HEK293 (cell line): ENCODE measurements around the gene PIP5K1B.

Experiments
- GLI2 ChIP-seq: fragments of 450-650 bp; formaldehyde crosslinking; IDR thresholded peaks from 2 replicates; pipeline ENCODE4; 2017; ENCODE audit warnings: missing biosample characterization, missing genetic modification characterization, low read depth, borderline replicate concordance
- GLIS1 ChIP-seq: fragments of 450-650 bp; formaldehyde crosslinking; IDR thresholded peaks from 2 replicates; pipeline ENCODE4 v1.5.1; 2016; ENCODE audit warnings: missing biosample characterization, missing genetic modification characterization
- ZNF175 ChIP-seq: fragments of 450-650 bp; formaldehyde crosslinking; IDR thresholded peaks from 2 replicates; pipeline ENCODE4 v1.5.1; 2016; ENCODE audit warnings: missing biosample characterization, missing genetic modification characterization
- ZNF239 ChIP-seq: fragments of 450-650 bp; formaldehyde crosslinking; IDR thresholded peaks from 2 replicates; pipeline ENCODE4 v1.5.1; 2016; ENCODE audit warnings: missing biosample characterization, missing genetic modification characterization
- ZNF341 ChIP-seq: fragments of 450-650 bp; formaldehyde crosslinking; IDR thresholded peaks from 2 replicates; pipeline ENCODE4; 2016; ENCODE audit warnings: low read depth, missing biosample characterization, missing genetic modification characterization
- ZNF548 ChIP-seq: fragments of 450-650 bp; formaldehyde crosslinking; IDR thresholded peaks from 2 replicates; pipeline ENCODE4 v1.5.1; 2016; ENCODE audit warnings: missing biosample characterization, missing genetic modification characterization
- ZNF561 ChIP-seq: fragments of 450-650 bp; IDR thresholded peaks from 2 replicates; pipeline ENCODE4 v1.5.1; 2018; ENCODE audit warnings: missing biosample characterization, missing genetic modification characterization, borderline replicate concordance
- ZNF677 ChIP-seq: fragments of 450-650 bp; IDR thresholded peaks from 2 replicates; pipeline ENCODE4 v1.5.0; 2018; ENCODE audit warnings: missing biosample characterization, mild to moderate bottlenecking, missing genetic modification characterization, moderate library complexity
- ZNF747 ChIP-seq: fragments of 450-650 bp; formaldehyde crosslinking; IDR thresholded peaks from 2 replicates; pipeline ENCODE4 v1.5.1; 2016; ENCODE audit warnings: missing biosample characterization, missing genetic modification characterization
- ZNF76 ChIP-seq: fragments of 450-650 bp; formaldehyde crosslinking; IDR thresholded peaks from 2 replicates; pipeline ENCODE4; 2016; ENCODE audit warnings: low read depth, missing biosample characterization, missing genetic modification characterization, borderline replicate concordance
- ZNF777 ChIP-seq: fragments of 450-650 bp; formaldehyde crosslinking; IDR thresholded peaks from 2 replicates; pipeline ENCODE4 v1.5.1; 2017; ENCODE audit warnings: missing biosample characterization, missing genetic modification characterization, borderline replicate concordance
- ZNF843 ChIP-seq: fragments of 450-650 bp; formaldehyde crosslinking; IDR thresholded peaks from 2 replicates; pipeline ENCODE4 v1.5.1; 2016; ENCODE audit warnings: missing biosample characterization, missing genetic modification characterization
- ZXDB ChIP-seq: fragments of 450-650 bp; formaldehyde crosslinking; IDR thresholded peaks from 2 replicates; pipeline ENCODE4 v1.5.1; 2016; ENCODE audit warnings: missing biosample characterization, missing genetic modification characterization
- TF ChIP-seq, protein P1 (sequence below): fragments of 450-650 bp; formaldehyde crosslinking; IDR thresholded peaks from 2 replicates; pipeline ENCODE4 v1.5.1; 2016; ENCODE audit warnings: missing biosample characterization, missing genetic modification characterization
- TF ChIP-seq, protein P2 (sequence below): fragments of 450-650 bp; formaldehyde crosslinking; conservative IDR thresholded peaks from 2 replicates; pipeline ENCODE4 v1.5.1; 2016; ENCODE audit warnings: low read depth, missing biosample characterization, missing genetic modification characterization
- TF ChIP-seq, protein P3 (sequence below): fragments of 450-650 bp; formaldehyde crosslinking; IDR thresholded peaks from 2 replicates; pipeline ENCODE4; 2016; ENCODE audit warnings: missing biosample characterization, missing genetic modification characterization
- TF ChIP-seq, protein P4 (sequence below): fragments of 450-650 bp; formaldehyde crosslinking; IDR thresholded peaks from 2 replicates; pipeline ENCODE4 v1.5.1; 2016; ENCODE audit warnings: missing biosample characterization, missing genetic modification characterization
- TF ChIP-seq, protein P5 (sequence below): fragments of 450-650 bp; formaldehyde crosslinking; IDR thresholded peaks from 2 replicates; pipeline ENCODE4 v1.5.1; 2016; ENCODE audit warnings: missing biosample characterization, missing genetic modification characterization, borderline replicate concordance

PIP5K1B gene

DNA sequence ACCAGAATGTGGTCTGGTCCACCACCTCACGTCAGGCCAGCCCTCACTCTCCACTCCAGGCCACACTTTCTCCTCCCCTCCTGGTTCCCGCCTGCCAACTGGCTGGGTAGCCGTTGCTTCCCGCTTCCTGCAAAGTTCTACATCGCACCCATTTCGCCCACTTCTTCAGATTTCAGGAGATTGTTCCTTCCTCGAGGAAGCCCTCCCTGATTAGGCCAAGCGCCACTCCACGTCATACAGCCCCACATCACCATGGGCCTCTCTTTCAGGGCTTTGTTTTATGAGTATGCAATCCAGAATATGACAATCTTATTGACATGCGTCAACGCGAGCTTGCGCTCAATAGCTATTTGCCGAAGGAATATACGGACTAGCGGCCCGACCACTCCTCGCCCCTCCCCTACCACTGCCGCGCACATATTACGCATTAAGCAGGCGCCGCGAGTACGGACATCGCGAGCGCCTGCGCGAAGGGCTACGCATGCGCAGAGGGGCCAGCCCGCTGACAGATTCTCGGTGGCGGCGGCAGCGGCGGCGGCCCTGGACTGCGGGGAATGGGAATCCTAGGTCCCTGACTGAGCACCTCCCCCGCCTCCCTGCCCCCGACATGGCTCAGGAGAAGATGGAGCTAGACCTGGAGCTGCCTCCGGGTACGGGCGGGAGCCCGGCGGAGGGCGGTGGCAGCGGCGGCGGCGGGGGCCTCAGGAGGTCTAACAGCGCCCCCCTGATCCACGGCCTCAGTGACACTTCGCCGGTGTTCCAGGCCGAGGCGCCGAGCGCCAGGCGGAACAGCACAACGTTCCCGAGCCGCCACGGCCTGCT is 74.7 kb downstream of the PIP5K1B start (continued):
- TF ChIP-seq, protein P1, sequence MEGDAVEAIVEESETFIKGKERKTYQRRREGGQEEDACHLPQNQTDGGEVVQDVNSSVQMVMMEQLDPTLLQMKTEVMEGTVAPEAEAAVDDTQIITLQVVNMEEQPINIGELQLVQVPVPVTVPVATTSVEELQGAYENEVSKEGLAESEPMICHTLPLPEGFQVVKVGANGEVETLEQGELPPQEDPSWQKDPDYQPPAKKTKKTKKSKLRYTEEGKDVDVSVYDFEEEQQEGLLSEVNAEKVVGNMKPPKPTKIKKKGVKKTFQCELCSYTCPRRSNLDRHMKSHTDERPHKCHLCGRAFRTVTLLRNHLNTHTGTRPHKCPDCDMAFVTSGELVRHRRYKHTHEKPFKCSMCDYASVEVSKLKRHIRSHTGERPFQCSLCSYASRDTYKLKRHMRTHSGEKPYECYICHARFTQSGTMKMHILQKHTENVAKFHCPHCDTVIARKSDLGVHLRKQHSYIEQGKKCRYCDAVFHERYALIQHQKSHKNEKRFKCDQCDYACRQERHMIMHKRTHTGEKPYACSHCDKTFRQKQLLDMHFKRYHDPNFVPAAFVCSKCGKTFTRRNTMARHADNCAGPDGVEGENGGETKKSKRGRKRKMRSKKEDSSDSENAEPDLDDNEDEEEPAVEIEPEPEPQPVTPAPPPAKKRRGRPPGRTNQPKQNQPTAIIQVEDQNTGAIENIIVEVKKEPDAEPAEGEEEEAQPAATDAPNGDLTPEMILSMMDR (tag by site-specific recombination), result peak; percentile 93
- TF ChIP-seq ZNF76 (tag by site-specific recombination), result peak; percentile 21; the same call in 1 of the 2 replicates
- TF ChIP-seq ZNF843 (tag by site-specific recombination), result no peak
- TF ChIP-seq ZNF341, result peak; percentile 94
- TF ChIP-seq, protein P2, sequence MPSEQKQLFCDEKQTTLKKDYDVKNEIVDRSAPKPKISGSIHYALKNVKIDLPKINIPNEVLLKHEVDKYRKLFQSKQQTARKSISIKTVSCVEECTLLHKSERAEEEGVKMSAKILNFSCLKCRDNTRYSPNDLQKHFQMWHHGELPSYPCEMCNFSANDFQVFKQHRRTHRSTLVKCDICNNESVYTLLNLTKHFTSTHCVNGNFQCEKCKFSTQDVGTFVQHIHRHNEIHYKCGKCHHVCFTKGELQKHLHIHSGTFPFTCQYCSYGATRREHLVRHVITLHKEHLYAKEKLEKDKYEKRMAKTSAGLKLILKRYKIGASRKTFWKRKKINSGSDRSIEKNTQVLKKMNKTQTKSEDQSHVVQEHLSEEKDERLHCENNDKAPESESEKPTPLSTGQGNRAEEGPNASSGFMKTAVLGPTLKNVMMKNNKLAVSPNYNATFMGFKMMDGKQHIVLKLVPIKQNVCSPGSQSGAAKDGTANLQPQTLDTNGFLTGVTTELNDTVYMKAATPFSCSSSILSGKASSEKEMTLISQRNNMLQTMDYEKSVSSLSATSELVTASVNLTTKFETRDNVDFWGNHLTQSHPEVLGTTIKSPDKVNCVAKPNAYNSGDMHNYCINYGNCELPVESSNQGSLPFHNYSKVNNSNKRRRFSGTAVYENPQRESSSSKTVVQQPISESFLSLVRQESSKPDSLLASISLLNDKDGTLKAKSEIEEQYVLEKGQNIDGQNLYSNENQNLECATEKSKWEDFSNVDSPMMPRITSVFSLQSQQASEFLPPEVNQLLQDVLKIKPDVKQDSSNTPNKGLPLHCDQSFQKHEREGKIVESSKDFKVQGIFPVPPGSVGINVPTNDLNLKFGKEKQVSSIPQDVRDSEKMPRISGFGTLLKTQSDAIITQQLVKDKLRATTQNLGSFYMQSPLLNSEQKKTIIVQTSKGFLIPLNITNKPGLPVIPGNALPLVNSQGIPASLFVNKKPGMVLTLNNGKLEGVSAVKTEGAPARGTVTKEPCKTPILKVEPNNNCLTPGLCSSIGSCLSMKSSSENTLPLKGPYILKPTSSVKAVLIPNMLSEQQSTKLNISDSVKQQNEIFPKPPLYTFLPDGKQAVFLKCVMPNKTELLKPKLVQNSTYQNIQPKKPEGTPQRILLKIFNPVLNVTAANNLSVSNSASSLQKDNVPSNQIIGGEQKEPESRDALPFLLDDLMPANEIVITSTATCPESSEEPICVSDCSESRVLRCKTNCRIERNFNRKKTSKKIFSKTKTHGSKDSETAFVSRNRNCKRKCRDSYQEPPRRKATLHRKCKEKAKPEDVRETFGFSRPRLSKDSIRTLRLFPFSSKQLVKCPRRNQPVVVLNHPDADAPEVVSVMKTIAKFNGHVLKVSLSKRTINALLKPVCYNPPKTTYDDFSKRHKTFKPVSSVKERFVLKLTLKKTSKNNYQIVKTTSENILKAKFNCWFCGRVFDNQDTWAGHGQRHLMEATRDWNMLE (tag by site-specific recombination), result 0 out of 2 replicates have a peak, but pooled peaks have one; percentile 31
- no peak for TF ChIP-seq ZNF548
- TF ChIP-seq ZNF239 (tag by site-specific recombination), result no peak
- TF ChIP-seq, protein P3, sequence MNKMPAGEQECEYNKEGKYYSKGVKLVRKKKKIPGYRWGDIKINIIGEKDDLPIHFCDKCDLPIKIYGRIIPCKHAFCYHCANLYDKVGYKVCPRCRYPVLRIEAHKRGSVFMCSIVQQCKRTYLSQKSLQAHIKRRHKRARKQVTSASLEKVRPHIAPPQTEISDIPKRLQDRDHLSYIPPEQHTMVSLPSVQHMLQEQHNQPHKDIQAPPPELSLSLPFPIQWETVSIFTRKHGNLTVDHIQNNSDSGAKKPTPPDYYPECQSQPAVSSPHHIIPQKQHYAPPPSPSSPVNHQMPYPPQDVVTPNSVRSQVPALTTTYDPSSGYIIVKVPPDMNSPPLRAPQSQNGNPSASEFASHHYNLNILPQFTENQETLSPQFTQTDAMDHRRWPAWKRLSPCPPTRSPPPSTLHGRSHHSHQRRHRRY (tag by site-specific recombination), result no peak
- TF ChIP-seq, protein P4, sequence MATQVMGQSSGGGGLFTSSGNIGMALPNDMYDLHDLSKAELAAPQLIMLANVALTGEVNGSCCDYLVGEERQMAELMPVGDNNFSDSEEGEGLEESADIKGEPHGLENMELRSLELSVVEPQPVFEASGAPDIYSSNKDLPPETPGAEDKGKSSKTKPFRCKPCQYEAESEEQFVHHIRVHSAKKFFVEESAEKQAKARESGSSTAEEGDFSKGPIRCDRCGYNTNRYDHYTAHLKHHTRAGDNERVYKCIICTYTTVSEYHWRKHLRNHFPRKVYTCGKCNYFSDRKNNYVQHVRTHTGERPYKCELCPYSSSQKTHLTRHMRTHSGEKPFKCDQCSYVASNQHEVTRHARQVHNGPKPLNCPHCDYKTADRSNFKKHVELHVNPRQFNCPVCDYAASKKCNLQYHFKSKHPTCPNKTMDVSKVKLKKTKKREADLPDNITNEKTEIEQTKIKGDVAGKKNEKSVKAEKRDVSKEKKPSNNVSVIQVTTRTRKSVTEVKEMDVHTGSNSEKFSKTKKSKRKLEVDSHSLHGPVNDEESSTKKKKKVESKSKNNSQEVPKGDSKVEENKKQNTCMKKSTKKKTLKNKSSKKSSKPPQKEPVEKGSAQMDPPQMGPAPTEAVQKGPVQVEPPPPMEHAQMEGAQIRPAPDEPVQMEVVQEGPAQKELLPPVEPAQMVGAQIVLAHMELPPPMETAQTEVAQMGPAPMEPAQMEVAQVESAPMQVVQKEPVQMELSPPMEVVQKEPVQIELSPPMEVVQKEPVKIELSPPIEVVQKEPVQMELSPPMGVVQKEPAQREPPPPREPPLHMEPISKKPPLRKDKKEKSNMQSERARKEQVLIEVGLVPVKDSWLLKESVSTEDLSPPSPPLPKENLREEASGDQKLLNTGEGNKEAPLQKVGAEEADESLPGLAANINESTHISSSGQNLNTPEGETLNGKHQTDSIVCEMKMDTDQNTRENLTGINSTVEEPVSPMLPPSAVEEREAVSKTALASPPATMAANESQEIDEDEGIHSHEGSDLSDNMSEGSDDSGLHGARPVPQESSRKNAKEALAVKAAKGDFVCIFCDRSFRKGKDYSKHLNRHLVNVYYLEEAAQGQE (tag by site-specific recombination), result 0 out of 2 replicates have a peak, but pooled peaks have one; percentile 10
- TF ChIP-seq GLIS1 (tag by site-specific recombination), result peak; percentile 60
- TF ChIP-seq, protein P5, sequence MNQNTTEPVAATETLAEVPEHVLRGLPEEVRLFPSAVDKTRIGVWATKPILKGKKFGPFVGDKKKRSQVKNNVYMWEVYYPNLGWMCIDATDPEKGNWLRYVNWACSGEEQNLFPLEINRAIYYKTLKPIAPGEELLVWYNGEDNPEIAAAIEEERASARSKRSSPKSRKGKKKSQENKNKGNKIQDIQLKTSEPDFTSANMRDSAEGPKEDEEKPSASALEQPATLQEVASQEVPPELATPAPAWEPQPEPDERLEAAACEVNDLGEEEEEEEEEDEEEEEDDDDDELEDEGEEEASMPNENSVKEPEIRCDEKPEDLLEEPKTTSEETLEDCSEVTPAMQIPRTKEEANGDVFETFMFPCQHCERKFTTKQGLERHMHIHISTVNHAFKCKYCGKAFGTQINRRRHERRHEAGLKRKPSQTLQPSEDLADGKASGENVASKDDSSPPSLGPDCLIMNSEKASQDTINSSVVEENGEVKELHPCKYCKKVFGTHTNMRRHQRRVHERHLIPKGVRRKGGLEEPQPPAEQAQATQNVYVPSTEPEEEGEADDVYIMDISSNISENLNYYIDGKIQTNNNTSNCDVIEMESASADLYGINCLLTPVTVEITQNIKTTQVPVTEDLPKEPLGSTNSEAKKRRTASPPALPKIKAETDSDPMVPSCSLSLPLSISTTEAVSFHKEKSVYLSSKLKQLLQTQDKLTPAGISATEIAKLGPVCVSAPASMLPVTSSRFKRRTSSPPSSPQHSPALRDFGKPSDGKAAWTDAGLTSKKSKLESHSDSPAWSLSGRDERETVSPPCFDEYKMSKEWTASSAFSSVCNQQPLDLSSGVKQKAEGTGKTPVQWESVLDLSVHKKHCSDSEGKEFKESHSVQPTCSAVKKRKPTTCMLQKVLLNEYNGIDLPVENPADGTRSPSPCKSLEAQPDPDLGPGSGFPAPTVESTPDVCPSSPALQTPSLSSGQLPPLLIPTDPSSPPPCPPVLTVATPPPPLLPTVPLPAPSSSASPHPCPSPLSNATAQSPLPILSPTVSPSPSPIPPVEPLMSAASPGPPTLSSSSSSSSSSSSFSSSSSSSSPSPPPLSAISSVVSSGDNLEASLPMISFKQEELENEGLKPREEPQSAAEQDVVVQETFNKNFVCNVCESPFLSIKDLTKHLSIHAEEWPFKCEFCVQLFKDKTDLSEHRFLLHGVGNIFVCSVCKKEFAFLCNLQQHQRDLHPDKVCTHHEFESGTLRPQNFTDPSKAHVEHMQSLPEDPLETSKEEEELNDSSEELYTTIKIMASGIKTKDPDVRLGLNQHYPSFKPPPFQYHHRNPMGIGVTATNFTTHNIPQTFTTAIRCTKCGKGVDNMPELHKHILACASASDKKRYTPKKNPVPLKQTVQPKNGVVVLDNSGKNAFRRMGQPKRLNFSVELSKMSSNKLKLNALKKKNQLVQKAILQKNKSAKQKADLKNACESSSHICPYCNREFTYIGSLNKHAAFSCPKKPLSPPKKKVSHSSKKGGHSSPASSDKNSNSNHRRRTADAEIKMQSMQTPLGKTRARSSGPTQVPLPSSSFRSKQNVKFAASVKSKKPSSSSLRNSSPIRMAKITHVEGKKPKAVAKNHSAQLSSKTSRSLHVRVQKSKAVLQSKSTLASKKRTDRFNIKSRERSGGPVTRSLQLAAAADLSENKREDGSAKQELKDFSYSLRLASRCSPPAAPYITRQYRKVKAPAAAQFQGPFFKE (tag by site-specific recombination), result no peak
- no peak for TF ChIP-seq ZNF747 (tag by site-specific recombination)
- TF ChIP-seq ZXDB (tag by site-specific recombination), result no peak; the same call in 1 of the 2 replicates
- no peak for TF ChIP-seq ZNF677
- TF ChIP-seq ZNF175 (tag by site-specific recombination), result no peak
- TF ChIP-seq ZNF777, result no peak
- no peak for TF ChIP-seq ZNF561 (tag by site-specific recombination)
- no peak for TF ChIP-seq GLI2
